Pancreas (tissue), 10 donors: ENCODE data around the gene ZNF358. TPM values are rescaled to one million over a fixed set of nuclear protein-coding genes. Genes with fewer than 3 reads are reported as not detected.
A peak's percentile ranks its signal among the peaks of the same experiment; 100 is the strongest.

ENCODE experiments used
- ATAC-seq, 4 donors: fragments of 200-7000 bp; cut with Tn5 transposase; one replicate each; pipeline versions ENCODE4 v1.8.0 to v1.9.1; 2020; ENCODE audit warnings: mild to moderate bottlenecking in 4 of 4, moderate library complexity in 4 of 4
- DNase-seq, 6 donors: peaks; one replicate each; pipeline ENCODE4 v3.0.0-alpha.2; 2020
- FAIRE-seq: peaks from 2 replicates; lab custom pipeline; 2012; peaks lifted over from hg19 to GRCh38; lab: Jason Lieb, UNC
- H3K27ac ChIP-seq, 4 donors: fragments of 200-600 bp; sonication (generic); 1 replicate in 3 of 4; 2 replicates in 1 of 4; pipeline versions ENCODE4 v1.5.0 to v1.8.0; 2020
- H3K27me3 ChIP-seq, 4 donors: fragments of 200-600 bp; one replicate each; pipeline ENCODE4 v1.8.0; 2021
- H3K36me3 ChIP-seq, 3 donors: fragments of 200-600 bp; sonication (generic) in 1 of 3; one replicate each; pipeline versions ENCODE4 v1.5.0 to v1.8.0; 2020 to 2021
- H3K4me1 ChIP-seq, 3 donors: fragments of 200-600 bp; one replicate each; pipeline ENCODE4 v1.8.0; 2021
- H3K4me3 ChIP-seq, 4 donors: fragments of 200-600 bp; sonication (generic) in 2 of 4; one replicate each; pipeline versions ENCODE4 v1.5.0 to v1.8.0; 2020 to 2021
- H3K9me3 ChIP-seq, 4 donors: fragments of 200-600 bp; one replicate each; pipeline ENCODE4 v1.8.0; 2021
- CTCF ChIP-seq, 4 donors: fragments of 200-600 bp; sonication (generic) in 3 of 4; IDR thresholded peaks; one replicate each; pipeline versions ENCODE4 v1.5.0 to v1.8.0; 2021; ENCODE audit warnings: antibody characterized with exemption in 4 of 4
- WGBS, 2 donors: extraction: QIAGEN DNeasy Blood & Tissue Kit; methylation state at CpG; one replicate each; pipeline ENCODE4 v1.1.7; 2013; 5-methylcytosine and 5-hydroxymethylcytosine counted together
- intact Hi-C, 3 donors: fragments of 100-400 bp; cut with DNase I; formaldehyde crosslinking; loops; one replicate each; pipeline versions ENCODE4 v1.11.1 to v1.14.2; 2022
- polyA plus RNA-seq, 2 donors: library from polyadenylated mRNA; stranded (reverse); fragments of 200-250 nt; gene quantifications; one replicate each; pipeline ENCODE4 v1.2.3, GENCODE V29; 2013
- total RNA-seq, 6 donors: library from RNA; stranded (reverse); fragmentation: NEBNext Ultra II Directional in 4 of 6; extraction: Animal tissue kit (Norgen Biotek cat#: 25700) in 4 of 6; gene quantifications; one replicate each; pipeline versions ENCODE4 v1.2.1 to v1.2.4, GENCODE V29; 2021 to 2023
- donor health status: healthy with polysubstance abuse.
- donor health status: DM: no; HTN: no; CAD: no; lungs with moderate emphysema.
- donor health status: DM: no; HTN: no; CAD: no.
- donor health status: control.
- donor health status: control.
- donor health status: Bipolar disorder and iron deficiency.
- donor health status: DM: yes; HTN: yes; CAD: no.
- donor health status: DM: no; HTN: no; CAD: no.
- donor health status: DM: no; HTN: no; CAD: no.
- donor health status: DM: yes; HTN: yes; CAD: no.

Gene ZNF358
- total and polyA plus RNA-seq, 8 donors = 22.6 to 68.8 (median 24.2) TPM

DNA sequence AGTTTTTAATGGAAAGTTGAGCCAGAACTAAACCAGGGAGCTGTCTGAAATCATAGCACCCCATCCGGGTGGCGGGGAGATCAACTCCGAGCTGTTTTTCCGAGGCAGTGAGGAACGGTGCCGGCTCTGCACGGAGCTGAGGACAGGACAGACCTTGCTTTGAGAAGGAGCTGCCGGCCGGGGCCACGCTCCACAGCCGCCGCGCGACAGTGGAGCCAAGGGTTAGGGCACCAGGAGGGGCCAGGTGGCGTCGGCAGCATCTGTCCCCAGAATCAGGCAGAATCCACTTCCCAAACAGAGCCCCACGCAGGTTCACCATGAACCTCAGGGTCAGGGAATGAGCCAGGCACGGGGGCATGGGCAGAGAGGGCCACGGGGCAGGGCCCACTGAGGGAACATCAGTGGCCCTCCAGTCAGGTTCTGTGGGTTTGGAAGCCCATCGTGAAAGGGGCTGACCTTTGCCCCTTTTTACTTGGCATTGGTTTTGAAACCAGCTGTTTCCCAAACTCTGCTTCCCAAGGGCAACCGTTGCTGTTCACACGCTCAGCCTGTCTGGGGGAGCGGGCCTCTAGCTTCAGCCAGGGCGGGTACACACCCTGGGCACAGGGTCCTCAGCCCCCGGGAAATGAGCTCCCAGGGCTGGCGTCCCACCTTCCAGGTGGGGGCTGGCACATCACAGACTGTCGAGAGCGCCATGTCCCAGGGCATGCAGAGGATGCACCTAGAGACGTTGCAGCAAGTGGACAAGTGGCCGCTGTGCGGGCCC lies 45.2 kb upstream of the ZNF358 start:
- H3K36me3 ChIP-seq = peaks cover 0 to 25% (median 14%) of the 10 kb centered on the region in 3 donors
- H3K27me3 ChIP-seq = no peaks in the 10 kb centered on the region
- DNase-seq = peak in 3 of 6 donors; percentile 42 to 56 (median 43)
- no peak for FAIRE-seq
- peaks cover 0 to 4% (median 2%) of the 10 kb centered on the region in 3 donors for H3K4me1 ChIP-seq
- ATAC-seq = peak; percentile 51 to 72 (median 63)
- no peak for TF ChIP-seq CTCF (IDR thresholded peaks at IDR 0.05)
- no peak overlapping the region for H3K4me3 ChIP-seq
- 46 to 58% methylated on average over 31 of the region's 31 CpGs for WGBS, 2 donors
- no peaks in the 10 kb centered on the region for H3K9me3 ChIP-seq
- intact Hi-C loops = no loop called here
- H3K27ac ChIP-seq = no peak overlapping the region

DNA sequence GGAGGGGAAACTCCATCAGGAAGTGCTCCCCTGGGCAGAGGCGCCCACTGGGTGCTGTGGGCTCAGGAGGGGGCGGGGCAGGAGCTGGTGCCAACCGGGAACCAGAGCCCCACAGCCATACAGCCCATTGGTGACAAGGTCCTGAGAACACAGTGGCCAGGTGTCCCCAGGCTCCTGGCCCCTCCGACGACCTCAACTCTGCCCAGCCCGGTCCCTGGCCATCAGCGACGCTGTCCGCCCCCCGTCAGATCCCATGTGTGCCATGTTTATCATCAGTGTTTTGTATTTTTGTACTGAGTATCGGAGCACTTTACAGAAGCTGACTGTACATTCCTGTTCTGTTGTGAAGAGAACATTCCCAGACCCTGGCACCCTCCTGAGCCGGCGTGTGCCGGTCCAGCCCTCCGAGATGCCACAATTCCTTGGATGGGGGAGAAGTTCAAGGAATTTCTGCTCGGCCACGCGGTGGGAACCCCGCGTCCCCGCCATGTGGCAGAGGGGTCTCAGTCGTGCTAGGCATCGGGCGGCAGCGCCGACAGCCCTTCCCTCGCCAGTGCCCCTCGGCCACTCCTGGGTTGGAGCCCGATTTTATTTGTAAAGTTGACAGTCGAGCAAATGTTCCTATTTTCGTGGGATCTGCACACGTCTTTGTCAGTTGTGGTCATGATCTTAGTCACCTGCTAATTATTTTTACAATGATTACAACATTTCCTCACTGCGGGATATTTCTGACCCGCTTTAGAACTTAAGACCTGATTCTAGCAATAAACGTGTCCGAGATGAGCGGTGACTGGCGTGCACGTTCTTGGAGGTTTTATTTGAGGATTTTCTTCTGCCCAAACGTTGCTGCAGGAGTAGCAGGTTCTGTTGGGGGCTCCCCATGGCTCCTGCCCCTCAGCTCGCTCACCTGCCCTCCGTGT lies 43.9 kb upstream of the ZNF358 start:
- Histone ChIP-seq H3K4me3 (no peak overlapping the region), H3K9me3 (no peaks in the 10 kb centered on the region), H3K36me3 (peaks cover 0 to 24% (median 14%) of the 10 kb centered on the region in 3 donors), H3K27ac (no peak overlapping the region), H3K27me3 (no peaks in the 10 kb centered on the region), H3K4me1 (peaks cover 0 to 4% (median 2%) of the 10 kb centered on the region in 3 donors)
- intact Hi-C loops = no loop called here
- WGBS, 2 donors = 92% methylated on average over 42 of the region's 42 CpGs
- FAIRE-seq (no peak), ATAC-seq (no peak), DNase-seq (no peak)
- no peak for TF ChIP-seq CTCF (IDR thresholded peaks at IDR 0.05)

DNA sequence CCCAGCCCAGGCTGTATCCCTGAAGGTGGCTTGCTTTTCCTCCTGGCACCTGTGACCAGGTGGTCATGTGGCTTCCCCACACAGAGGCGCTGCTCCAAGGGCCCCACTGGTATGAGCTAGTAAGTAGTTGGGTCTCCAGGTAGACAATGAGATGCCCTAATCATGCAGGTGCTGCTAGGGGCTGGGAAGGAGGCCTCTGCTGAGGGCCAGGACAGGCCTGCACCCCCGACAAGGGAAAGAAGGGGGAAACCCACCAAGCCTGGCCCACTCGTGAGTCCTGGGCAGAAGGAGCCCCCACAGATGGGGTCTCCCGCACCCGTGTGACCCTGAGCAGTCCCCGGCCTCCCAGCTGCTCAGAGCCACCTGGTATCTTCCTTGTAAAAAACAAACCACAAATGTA lies 40.2 kb upstream of the ZNF358 start:
- intact Hi-C loops = no loop called here
- TF ChIP-seq CTCF (IDR thresholded peaks at IDR 0.05) = no peak
- no peaks in the 10 kb centered on the region for H3K27me3 ChIP-seq
- H3K9me3 ChIP-seq = no peaks in the 10 kb centered on the region
- peaks cover 0 to 4% (median 2%) of the 10 kb centered on the region in 3 donors for H3K4me1 ChIP-seq
- DNase-seq = no peak
- 84 to 86% methylated on average over 6 of the region's 6 CpGs for WGBS, 2 donors
- no peak overlapping the region for H3K27ac ChIP-seq
- no peak for ATAC-seq
- H3K4me3 ChIP-seq = no peak overlapping the region
- H3K36me3 ChIP-seq = peaks cover 0 to under 1% (median 0%) of the 10 kb centered on the region in 3 donors
- no peak for FAIRE-seq

DNA sequence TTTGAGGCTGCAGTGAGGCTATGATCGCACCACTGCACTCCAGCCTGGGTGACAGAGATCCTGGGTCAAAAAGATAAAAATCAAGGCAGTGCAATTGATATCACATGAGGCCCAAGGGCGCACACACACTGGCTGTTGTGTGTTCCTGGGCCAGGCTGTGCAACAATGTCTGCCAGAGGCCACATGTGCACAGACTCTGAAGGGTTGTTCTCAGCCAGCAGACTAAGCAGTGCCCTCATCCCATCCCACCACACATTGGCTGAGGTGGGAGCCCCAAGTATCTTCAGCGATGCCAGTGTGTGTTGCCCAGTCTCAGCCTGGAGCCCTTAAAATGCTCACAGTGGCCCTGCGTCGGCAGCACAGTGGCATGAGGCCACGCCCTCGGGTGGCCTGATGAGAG lies 39.7 kb upstream of the ZNF358 start:
- H3K27ac ChIP-seq = no peak overlapping the region
- FAIRE-seq = no peak

More for the DNA sequence above, 39.7 kb upstream of the ZNF358 start:
- H3K27me3 ChIP-seq = no peaks in the 10 kb centered on the region
- ATAC-seq = peak in 1 of 4 donors; percentile 8
- no peaks in the 10 kb centered on the region for H3K9me3 ChIP-seq
- no peaks in the 10 kb centered on the region for H3K36me3 ChIP-seq
- DNase-seq = no peak
- no peak overlapping the region for H3K4me3 ChIP-seq
- H3K4me1 ChIP-seq = peaks cover 0 to 2% (median 0%) of the 10 kb centered on the region in 3 donors
- WGBS, 2 donors = 86 to 89% methylated on average over 7 of the region's 7 CpGs
- TF ChIP-seq CTCF (IDR thresholded peaks at IDR 0.05) = no peak
- intact Hi-C loops = no loop called here
